ENCODE results near the gene PTDSS2. TPM values are rescaled to one million over a fixed set of nuclear protein-coding genes. Genes with fewer than 3 reads are reported as not detected.

PTDSS2 gene
- total RNA-seq, 1 donor from 2014 or later, result 26.3 TPM

- no peaks in the 10 kb centered on the region for H3K27me3 ChIP-seq (ENCODE audit: control insufficient read depth, insufficient read depth, low read length)
- FAIRE-seq, result no peak
- no peak overlapping the region for H3K4me3 ChIP-seq (ENCODE audit: low read depth, low read length)
- no peak for DNase-seq (ENCODE audit: low read depth)
- H3K36me3 ChIP-seq (ENCODE audit: control insufficient read depth, insufficient read depth, low read length), result no peaks in the 10 kb centered on the region
- TF ChIP-seq CTCF (IDR thresholded peaks at IDR 0.05; ENCODE audit: insufficient read depth, low read length, severe bottlenecking), result no peak
These were observed 29.2 kb downstream of the PTDSS2 start for GRCh38 chr11:479311-479710.

GRCh38 chr11:484616-485015 is 34.5 kb downstream of the PTDSS2 start:
- TF ChIP-seq CTCF (IDR thresholded peaks at IDR 0.05; ENCODE audit: insufficient read depth, low read length, severe bottlenecking), result no peak
- DNase-seq (ENCODE audit: low read depth) (no peak), FAIRE-seq (peak; percentile 84)
- Histone ChIP-seq H3K27me3 (ENCODE audit: control insufficient read depth, insufficient read depth, low read length) (no peaks in the 10 kb centered on the region), H3K36me3 (ENCODE audit: control insufficient read depth, insufficient read depth, low read length) (peaks cover 3% of the 10 kb centered on the region), H3K4me3 (ENCODE audit: low read depth, low read length) (no peak overlapping the region)

GRCh38 chr11:486189-486588 is 36.1 kb downstream of the PTDSS2 start:
- no peaks in the 10 kb centered on the region for H3K27me3 ChIP-seq (ENCODE audit: control insufficient read depth, insufficient read depth, low read length)
- H3K36me3 ChIP-seq (ENCODE audit: control insufficient read depth, insufficient read depth, low read length), result peaks cover 4% of the 10 kb centered on the region
- H3K4me3 ChIP-seq (ENCODE audit: low read depth, low read length), result no peak overlapping the region
- FAIRE-seq, result no peak
- no peak for TF ChIP-seq CTCF (IDR thresholded peaks at IDR 0.05; ENCODE audit: insufficient read depth, low read length, severe bottlenecking)
- DNase-seq (ENCODE audit: low read depth), result no peak

- FAIRE-seq, result no peak
- no peak for TF ChIP-seq CTCF (IDR thresholded peaks at IDR 0.05; ENCODE audit: insufficient read depth, low read length, severe bottlenecking)
- Histone ChIP-seq H3K4me3 (ENCODE audit: low read depth, low read length) (no peak overlapping the region), H3K36me3 (ENCODE audit: control insufficient read depth, insufficient read depth, low read length) (peaks cover 4% of the 10 kb centered on the region), H3K27me3 (ENCODE audit: control insufficient read depth, insufficient read depth, low read length) (no peaks in the 10 kb centered on the region)
- no peak for DNase-seq (ENCODE audit: low read depth)
These were observed 37.5 kb downstream of the PTDSS2 start for GRCh38 chr11:487571-488021.

GRCh38 chr11:488062-488461 is 38.0 kb downstream of the PTDSS2 start:
- FAIRE-seq, result no peak
- no peak for DNase-seq (ENCODE audit: low read depth)
- Histone ChIP-seq H3K27me3 (ENCODE audit: control insufficient read depth, insufficient read depth, low read length) (no peaks in the 10 kb centered on the region), H3K36me3 (ENCODE audit: control insufficient read depth, insufficient read depth, low read length) (peaks cover 4% of the 10 kb centered on the region), H3K4me3 (ENCODE audit: low read depth, low read length) (no peak overlapping the region)
- TF ChIP-seq CTCF (IDR thresholded peaks at IDR 0.05; ENCODE audit: insufficient read depth, low read length, severe bottlenecking), result no peak

- no peak overlapping the region for H3K4me3 ChIP-seq (ENCODE audit: low read depth, low read length)
- peaks cover 4% of the 10 kb centered on the region for H3K36me3 ChIP-seq (ENCODE audit: control insufficient read depth, insufficient read depth, low read length)
- no peaks in the 10 kb centered on the region for H3K27me3 ChIP-seq (ENCODE audit: control insufficient read depth, insufficient read depth, low read length)
- FAIRE-seq, result no peak
- no peak for DNase-seq (ENCODE audit: low read depth)
- no peak for TF ChIP-seq CTCF (IDR thresholded peaks at IDR 0.05; ENCODE audit: insufficient read depth, low read length, severe bottlenecking)
These were observed 38.5 kb downstream of the PTDSS2 start for GRCh38 chr11:488579-488978.

Measured in bronchial epithelial cell (primary cell).